B cell (primary cell): ENCODE data around the gene TSPAN17.

Source experiments
- CTCF ChIP-seq: fragments of 200-600 bp; IDR thresholded peaks from one replicate; pipeline ENCODE4 v1.8.0; 2022; ENCODE audit warnings: antibody characterized with exemption, mild to moderate bottlenecking
- EZH2 ChIP-seq: IDR thresholded peaks from 2 replicates; pipeline ENCODE4 v1.6.1; 2012; ENCODE audit warnings: borderline replicate concordance, low read depth, mild to moderate bottlenecking, moderate library complexity, low read length; ENCODE audit not compliant: insufficient read depth, poor library complexity, severe bottlenecking

GRCh38 chr5:176656467-176656990, 9.2 kb downstream of the TSPAN17 start:
- TF ChIP-seq CTCF, result no peak
- no peak for TF ChIP-seq EZH2
